Measurements from ENCODE around the gene IBTK. TPM values are rescaled to one million over a fixed set of nuclear protein-coding genes. Genes with fewer than 3 reads are reported as not detected.

The IBTK gene
- total and polyA plus RNA-seq, 2 of the 4 experiments (the other 2 are of a cell fraction), result 9.7 to 45.0 TPM

- Histone ChIP-seq H4K8ac (ENCODE audit: low read depth in 2 of 2, low read length in 2 of 2) (no peak overlapping the region), H2BK5ac (ENCODE audit: low read depth, low read length, poor library complexity, severe bottlenecking) (no peak overlapping the region), H3K4me1 (ENCODE audit: control insufficient read depth, insufficient read depth, low read length) (no peaks in the 10 kb centered on the region), H3K14ac (replicated peaks; ENCODE audit: low read depth, low read length) (no peak overlapping the region), H2BK20ac (ENCODE audit: low read depth, low read length) (no peak overlapping the region), H3K18ac (ENCODE audit: low read depth, low read length) (no peak overlapping the region), H2AK5ac (ENCODE audit: low read depth, low read length) (no peak overlapping the region), H2AFZ (replicated peaks; ENCODE audit: low read length, poor library complexity) (no peak overlapping the region), H4K20me1 (ENCODE audit: insufficient read depth, low read length) (no peaks in the 10 kb centered on the region), H3K4me2 (ENCODE audit: low read depth, low read length) (no peak overlapping the region), H2AK9ac (replicated peaks; ENCODE audit: low read depth, low read length, poor library complexity) (no peak overlapping the region), H3K79me1 (ENCODE audit: low read depth in 1 of 2, low read length in 2 of 2) (peaks cover 3 to 11% of the 10 kb centered on the region in 2 experiments; a peak in 3 of 4 replicates), H3K9ac (ENCODE audit: low read depth, low read length) (no peak overlapping the region), H3K23ac (ENCODE audit: low read depth, low read length) (no peak overlapping the region), H3K36me3 (ENCODE audit: control insufficient read depth, insufficient read depth, low read length) (peaks cover 10% of the 10 kb centered on the region), H4K91ac (ENCODE audit: insufficient read depth, low read depth, low read length) (no peak overlapping the region), H3K9me3 (ENCODE audit: control insufficient read depth, insufficient read depth, low read length) (no peaks in the 10 kb centered on the region), H3K27me3 (ENCODE audit: control insufficient read depth, insufficient read depth, low read length) (no peaks in the 10 kb centered on the region), H4K5ac (ENCODE audit: low read depth, low read length) (no peak overlapping the region), H3K4ac (ENCODE audit: low read depth, low read length) (no peak overlapping the region), H3K27ac (ENCODE audit: insufficient read depth, low read length) (no peak overlapping the region), H3K4me3 (ENCODE audit: insufficient read depth, low read depth, low read length) (no peak overlapping the region), H3K56ac (ENCODE audit: extremely low read depth, insufficient read depth, low read length) (no peak overlapping the region), H2BK15ac (ENCODE audit: low read depth, low read length) (no peak overlapping the region), H2BK120ac (ENCODE audit: low read depth, low read length) (no peak overlapping the region), H3K9me1 (ENCODE audit: insufficient read depth, low read length) (no peaks in the 10 kb centered on the region)
- TF ChIP-seq NFE2L2 (IDR thresholded peaks at IDR 0.05; ENCODE audit: low read depth, low read length) (no peak), CEBPB (IDR thresholded peaks at IDR 0.05; ENCODE audit: low read depth, low read length) (no peak), MAZ (IDR thresholded peaks at IDR 0.05; ENCODE audit: borderline replicate concordance, low read depth, low read length) (no peak), FOS (IDR thresholded peaks at IDR 0.05; ENCODE audit: low read depth, low read length) (no peak), RAD21 (IDR thresholded peaks at IDR 0.05; ENCODE audit: low read length) (no peak), CHD1 (IDR thresholded peaks at IDR 0.05; ENCODE audit: low read depth, low read length) (no peak), MAFK (IDR thresholded peaks at IDR 0.05; ENCODE audit: low read depth, low read length) (no peak), USF2 (IDR thresholded peaks at IDR 0.05; ENCODE audit: low read depth, low read length) (no peak), MXI1 (IDR thresholded peaks at IDR 0.05; ENCODE audit: borderline replicate concordance, low read depth, low read length) (no peak), RCOR1 (IDR thresholded peaks at IDR 0.05; ENCODE audit: insufficient replicate concordance, low read length) (no peak), POLR2A (IDR thresholded peaks at IDR 0.05; ENCODE audit: low read depth, low read length) (no peak), BHLHE40 (IDR thresholded peaks at IDR 0.05; ENCODE audit: low read depth, low read length) (no peak), SMC3 (IDR thresholded peaks at IDR 0.05; ENCODE audit: low read depth, low read length) (no peak), RFX5 (IDR thresholded peaks at IDR 0.05; ENCODE audit: low read depth, low read length) (no peak)
- TF ChIP-seq, protein P1, sequence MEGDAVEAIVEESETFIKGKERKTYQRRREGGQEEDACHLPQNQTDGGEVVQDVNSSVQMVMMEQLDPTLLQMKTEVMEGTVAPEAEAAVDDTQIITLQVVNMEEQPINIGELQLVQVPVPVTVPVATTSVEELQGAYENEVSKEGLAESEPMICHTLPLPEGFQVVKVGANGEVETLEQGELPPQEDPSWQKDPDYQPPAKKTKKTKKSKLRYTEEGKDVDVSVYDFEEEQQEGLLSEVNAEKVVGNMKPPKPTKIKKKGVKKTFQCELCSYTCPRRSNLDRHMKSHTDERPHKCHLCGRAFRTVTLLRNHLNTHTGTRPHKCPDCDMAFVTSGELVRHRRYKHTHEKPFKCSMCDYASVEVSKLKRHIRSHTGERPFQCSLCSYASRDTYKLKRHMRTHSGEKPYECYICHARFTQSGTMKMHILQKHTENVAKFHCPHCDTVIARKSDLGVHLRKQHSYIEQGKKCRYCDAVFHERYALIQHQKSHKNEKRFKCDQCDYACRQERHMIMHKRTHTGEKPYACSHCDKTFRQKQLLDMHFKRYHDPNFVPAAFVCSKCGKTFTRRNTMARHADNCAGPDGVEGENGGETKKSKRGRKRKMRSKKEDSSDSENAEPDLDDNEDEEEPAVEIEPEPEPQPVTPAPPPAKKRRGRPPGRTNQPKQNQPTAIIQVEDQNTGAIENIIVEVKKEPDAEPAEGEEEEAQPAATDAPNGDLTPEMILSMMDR (conservative IDR thresholded peaks at IDR 0.05; ENCODE audit: low read depth, low read length), result no peak
- TF ChIP-seq, protein P2, sequence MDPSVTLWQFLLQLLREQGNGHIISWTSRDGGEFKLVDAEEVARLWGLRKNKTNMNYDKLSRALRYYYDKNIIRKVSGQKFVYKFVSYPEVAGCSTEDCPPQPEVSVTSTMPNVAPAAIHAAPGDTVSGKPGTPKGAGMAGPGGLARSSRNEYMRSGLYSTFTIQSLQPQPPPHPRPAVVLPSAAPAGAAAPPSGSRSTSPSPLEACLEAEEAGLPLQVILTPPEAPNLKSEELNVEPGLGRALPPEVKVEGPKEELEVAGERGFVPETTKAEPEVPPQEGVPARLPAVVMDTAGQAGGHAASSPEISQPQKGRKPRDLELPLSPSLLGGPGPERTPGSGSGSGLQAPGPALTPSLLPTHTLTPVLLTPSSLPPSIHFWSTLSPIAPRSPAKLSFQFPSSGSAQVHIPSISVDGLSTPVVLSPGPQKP (IDR thresholded peaks at IDR 0.05; ENCODE audit: borderline replicate concordance, low read depth, low read length), result no peak
- dilution Hi-C loops (cut with HindIII; ENCODE audit: low sequenced_read_pairs, unreplicated experiment), result no loop called here
- no peak for DNase-seq
- CTCF ChIA-PET, result interaction anchor here (0.7 kb wide), 1 partner anchor 23 kb away, joined by 3 read pairs; no protein-coding TSS in a partner anchor
- no TSS peak for BruUV-seq (replicated peaks)
- in situ Hi-C loops (cut with MboI; ENCODE audit: low sequenced_read_pairs), result no loop called here
- WGBS, 2 experiments (ENCODE audit: extremely low coverage in 2 of 2, insufficient read length in 1 of 2), result no CpG with 5 or more reads among the region's 3 CpGs
- POLR2A ChIA-PET (ENCODE audit: unreplicated experiment), result no interaction called here
- intact Hi-C loops (cut with micrococcal nuclease), result loop anchor here (5.0 kb wide), 1 partner anchor 36 kb away; no protein-coding TSS in a partner anchor
- ATAC-seq (ENCODE audit: low read depth), result no peak
Observed at GRCh38 chr6:82185948-82186535, 61.5 kb downstream of the IBTK start.

Measured in IMR-90 (cell line).